Bronchial epithelial cell (primary cell): ENCODE results near the gene ZNF543. TPM values are rescaled to one million over a fixed set of nuclear protein-coding genes. Genes with fewer than 3 reads are reported as not detected.

Experiments
- DNase-seq: peaks from one replicate; pipeline ENCODE4 v3.0.0-alpha.2; 2010; ENCODE audit warnings: low read depth
- FAIRE-seq: peaks from 2 replicates; lab custom pipeline; 2011; peaks lifted over from hg19 to GRCh38; lab: Jason Lieb, UNC
- H3K27me3 ChIP-seq: 2 replicates; pipeline ENCODE4 v1.5.1; 2011; ENCODE audit warnings: low read length; ENCODE audit not compliant: control insufficient read depth, insufficient read depth
- H3K36me3 ChIP-seq: 2 replicates; pipeline ENCODE4 v1.5.1; 2011; ENCODE audit warnings: low read length; ENCODE audit not compliant: control insufficient read depth, insufficient read depth
- H3K4me3 ChIP-seq: 2 replicates; pipeline ENCODE4 v1.5.1; 2011; ENCODE audit warnings: mild to moderate bottlenecking, low read depth, low read length, control low read depth
- CTCF ChIP-seq: IDR thresholded peaks from 2 replicates; pipeline ENCODE4 v1.5.1; 2011; ENCODE audit warnings: mild to moderate bottlenecking, moderate library complexity, low read length, control low read depth, inconsistent platforms; ENCODE audit not compliant: insufficient read depth, severe bottlenecking
- total RNA-seq: library from RNA; depleted of rRNA; stranded (reverse); fragments of >200 nt; gene quantifications from 2 replicates; pipeline ENCODE4 v1.2.1, GENCODE V29; 2014

The ZNF543 gene
- total RNA-seq, 1 donor from 2014 or later = 13.2 TPM

- peak; percentile 97 for FAIRE-seq
- H3K36me3 ChIP-seq = peaks cover 10% of the 10 kb centered on the region
- no peak for TF ChIP-seq CTCF
- DNase-seq = peak; percentile 93
- H3K27me3 ChIP-seq = no peaks in the 10 kb centered on the region
- peak within 1 kb of the TSS; percentile 92 for H3K4me3 ChIP-seq
These were observed 30.9 kb downstream of the ZNF543 start, which contains the start of gene ZNF304 for GRCh38 chr19:57350877-57351805. TSS of gene ZNF304 (plus strand) at chr19:57351271. CDS start at chr19:57351665, 394 bp downstream.

GRCh38 chr19:57351867-57352266, 31.6 kb downstream of the ZNF543 start:
- Histone ChIP-seq H3K27me3 (no peaks in the 10 kb centered on the region), H3K4me3 (peak overlapping the region; percentile 92), H3K36me3 (peaks cover 18% of the 10 kb centered on the region)
- peak; percentile 29 for TF ChIP-seq CTCF
- DNase-seq (peak; percentile 48), FAIRE-seq (no peak)

GRCh38 chr19:57355916-57356315, 35.6 kb downstream of the ZNF543 start:
- Histone ChIP-seq H3K4me3 (no peak overlapping the region), H3K36me3 (peaks cover 27% of the 10 kb centered on the region), H3K27me3 (no peaks in the 10 kb centered on the region)
- FAIRE-seq (no peak), DNase-seq (no peak)
- TF ChIP-seq CTCF = no peak

- FAIRE-seq = no peak
- Histone ChIP-seq H3K36me3 (peaks cover 27% of the 10 kb centered on the region), H3K4me3 (no peak overlapping the region)
These were observed 37.1 kb downstream of the ZNF543 start for GRCh38 chr19:57357406-57357805.

GRCh38 chr19:57359300-57359699, 39.0 kb downstream of the ZNF543 start:
- Histone ChIP-seq H3K4me3 (no peak overlapping the region), H3K36me3 (peaks cover 22% of the 10 kb centered on the region), H3K27me3 (no peaks in the 10 kb centered on the region)
- FAIRE-seq (no peak), DNase-seq (no peak)
- no peak for TF ChIP-seq CTCF

More at GRCh38 chr19:57357406-57357805, 37.1 kb downstream of the ZNF543 start:
- no peaks in the 10 kb centered on the region for H3K27me3 ChIP-seq
- no peak for DNase-seq
- TF ChIP-seq CTCF = no peak
